Mucosa of descending colon (tissue), 3 donors: ENCODE measurements around the gene PACC1. TPM values are rescaled to one million over a fixed set of nuclear protein-coding genes. Genes with fewer than 3 reads are reported as not detected.

Experiments used
- ATAC-seq: fragments of 200-7000 bp; cut with Tn5 transposase; one replicate; pipeline ENCODE4 v1.9.1; 2020; ENCODE audit warnings: mild to moderate bottlenecking, moderate library complexity
- DNase-seq, 3 donors: peaks; one replicate each; pipeline ENCODE4 v3.0.0-alpha.2; 2020
- H3K36me3 ChIP-seq: fragments of 200-600 bp; one replicate; pipeline ENCODE4 v1.8.0; 2021; ENCODE audit warnings: low read depth, mild to moderate bottlenecking
- H3K4me1 ChIP-seq: fragments of 200-600 bp; one replicate; pipeline ENCODE4 v1.8.0; 2021; ENCODE audit warnings: low read depth, mild to moderate bottlenecking
- H3K4me3 ChIP-seq: fragments of 200-600 bp; one replicate; pipeline ENCODE4 v1.8.0; 2021; ENCODE audit warnings: mild to moderate bottlenecking
- H3K9me3 ChIP-seq: fragments of 200-600 bp; one replicate; pipeline ENCODE4 v1.8.0; 2021; ENCODE audit warnings: mild to moderate bottlenecking
- CTCF ChIP-seq: fragments of 200-600 bp; IDR thresholded peaks from one replicate; pipeline ENCODE4 v1.8.0; 2022; ENCODE audit warnings: antibody characterized with exemption, mild to moderate bottlenecking
- intact Hi-C, 2 donors: fragments of 100-400 bp; cut with DNase I in 1 of 2; cut with micrococcal nuclease in 1 of 2; formaldehyde crosslinking; loops; one replicate each; pipeline versions ENCODE4 v1.11.0 to v1.11.1; 2022; cut with DNase I, micrococcal nuclease
- total RNA-seq, 3 donors: library from RNA; stranded (reverse); fragmentation: NEBNext Ultra II Directional in 2 of 3; extraction: Animal tissue kit (Norgen Biotek cat#: 25700) in 2 of 3; gene quantifications; one replicate each; pipeline versions ENCODE4 v1.2.1 to v1.2.4, GENCODE V29; 2021 to 2023
- donor health status: DM: no; HTN: no; CAD: no; lungs with moderate emphysema.
- donor health status: DM: no; HTN: no; CAD: no.
- donor health status: DM: no; HTN: yes; CAD: no.

PACC1 gene
- total RNA-seq, 3 donors from 2014 or later, result 2.5 to 4.4 (median 3.4) TPM

DNA sequence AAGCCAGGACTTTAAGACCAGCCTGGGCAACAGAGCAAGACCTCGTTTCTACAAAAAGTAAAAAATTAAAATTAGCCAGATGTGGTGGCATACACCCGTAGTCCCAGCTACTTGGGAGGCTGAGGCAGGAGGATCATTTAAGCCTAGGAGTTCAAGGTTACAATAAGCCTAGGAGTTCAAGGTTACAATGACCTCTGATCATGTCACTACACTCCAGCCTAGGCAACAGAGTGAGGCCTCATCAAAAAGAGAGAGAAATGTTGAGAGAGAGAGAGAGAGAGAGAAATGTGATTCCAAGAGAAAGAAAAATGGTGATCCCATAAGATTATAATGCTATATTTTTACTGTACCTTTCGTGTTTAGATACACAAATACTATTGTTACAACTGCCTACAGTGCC lies 60.2 kb downstream of the PACC1 start:
- ATAC-seq (no peak), DNase-seq (no peak)
- Histone ChIP-seq H3K36me3 (peaks cover 8% of the 10 kb centered on the region), H3K9me3 (no peaks in the 10 kb centered on the region), H3K4me1 (no peaks in the 10 kb centered on the region), H3K4me3 (no peak overlapping the region)
- intact Hi-C loops, result no loop called here
- TF ChIP-seq CTCF, result no peak

DNA sequence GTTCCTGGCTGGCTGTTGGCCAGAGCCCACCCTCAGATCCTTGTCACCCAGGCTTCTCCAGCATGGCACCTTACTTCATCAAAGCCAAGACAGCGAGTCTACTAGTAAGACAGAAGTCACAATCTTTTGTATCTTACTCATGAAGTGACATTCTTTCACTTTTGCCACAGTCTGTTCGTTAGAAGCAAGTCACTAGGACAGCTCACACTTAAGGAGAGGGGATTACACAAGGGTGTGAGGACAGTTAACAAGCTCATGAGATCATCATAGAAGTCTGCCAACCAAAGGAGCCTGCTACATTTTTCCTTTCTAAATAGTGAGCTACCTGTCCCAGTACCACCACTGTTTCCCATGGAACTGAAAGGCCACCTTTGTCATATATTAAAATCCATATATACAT lies 61.5 kb downstream of the PACC1 start:
- intact Hi-C loops, result no loop called here
- H3K4me1 ChIP-seq, result no peaks in the 10 kb centered on the region
- no peak for TF ChIP-seq CTCF
- H3K36me3 ChIP-seq, result peaks cover 8% of the 10 kb centered on the region
- no peak for ATAC-seq
- H3K9me3 ChIP-seq, result no peaks in the 10 kb centered on the region
- no peak overlapping the region for H3K4me3 ChIP-seq
- no peak for DNase-seq

DNA sequence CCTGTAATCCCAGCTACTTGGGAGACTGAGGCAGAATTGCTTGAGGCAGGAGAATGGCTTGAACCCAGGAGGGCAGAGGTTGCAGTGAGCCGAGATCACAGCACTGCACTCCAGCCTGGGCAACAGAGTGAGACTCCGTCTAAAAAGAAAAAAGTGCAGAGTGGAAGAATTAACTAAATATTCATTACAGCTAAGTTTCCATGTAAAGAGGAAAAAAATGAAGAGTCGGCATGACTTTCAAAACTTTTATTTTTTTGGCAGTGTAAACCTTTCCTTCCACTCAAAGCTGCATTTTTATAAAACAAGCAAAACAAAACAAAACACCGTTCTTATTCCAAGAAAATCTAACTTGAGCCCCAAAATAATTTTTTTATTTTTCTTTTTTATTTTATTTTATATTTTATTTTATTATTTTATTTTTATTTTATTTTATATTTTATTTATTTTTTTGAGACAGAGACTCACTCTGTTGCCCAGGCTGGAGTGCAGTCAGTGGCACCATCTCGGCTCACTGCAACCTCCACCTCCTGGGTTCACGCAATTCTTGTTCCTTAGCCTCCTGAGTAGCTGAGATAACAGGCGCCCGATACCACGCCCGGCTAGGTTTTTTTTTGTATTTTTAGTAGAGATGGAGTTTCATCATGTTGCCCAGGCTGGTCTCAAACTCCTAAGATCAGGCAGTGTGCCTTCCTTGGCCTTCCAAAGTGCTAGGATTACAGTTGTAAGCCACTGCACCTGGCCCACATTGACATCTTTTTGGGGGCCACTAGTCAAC lies 62.9 kb downstream of the PACC1 start:
- no peak for TF ChIP-seq CTCF
- Histone ChIP-seq H3K36me3 (peaks cover 2% of the 10 kb centered on the region), H3K4me3 (no peak overlapping the region), H3K9me3 (no peaks in the 10 kb centered on the region), H3K4me1 (no peaks in the 10 kb centered on the region)
- ATAC-seq, result no peak
- intact Hi-C loops, result no loop called here
- no peak for DNase-seq

GRCh38 chr1:212346601-212347000 lies 68.1 kb downstream of the PACC1 start:
- no peak for TF ChIP-seq CTCF
- intact Hi-C loops, result no loop called here
- H3K4me3 ChIP-seq, result no peak overlapping the region
- no peak for ATAC-seq
- H3K9me3 ChIP-seq, result no peaks in the 10 kb centered on the region
- H3K4me1 ChIP-seq, result no peaks in the 10 kb centered on the region
- no peak for DNase-seq
- H3K36me3 ChIP-seq, result no peaks in the 10 kb centered on the region

DNA sequence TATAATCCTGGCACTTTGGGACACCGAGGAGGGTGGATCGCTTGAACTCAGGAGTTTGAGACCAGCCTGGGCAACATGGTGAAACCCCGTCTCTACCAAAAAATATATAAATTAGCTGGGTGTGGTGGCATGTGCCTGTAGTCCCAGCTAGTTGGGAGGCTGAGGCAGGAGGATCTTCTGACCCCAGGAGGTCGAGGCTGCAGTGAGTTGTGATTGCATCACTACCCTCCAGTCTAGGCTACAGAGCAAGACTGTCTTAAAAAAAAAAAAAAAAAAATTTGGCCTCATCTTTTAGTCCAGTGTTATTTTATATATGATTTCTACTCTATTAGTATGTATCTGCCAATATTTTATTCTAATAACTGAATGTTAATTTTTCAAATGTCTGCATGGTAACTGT lies 69.8 kb downstream of the PACC1 start:
- ATAC-seq, result no peak
- TF ChIP-seq CTCF, result no peak
- intact Hi-C loops, result no loop called here
- no peak overlapping the region for H3K4me3 ChIP-seq
- H3K9me3 ChIP-seq, result no peaks in the 10 kb centered on the region
- DNase-seq, result no peak
- H3K36me3 ChIP-seq, result no peaks in the 10 kb centered on the region
- no peaks in the 10 kb centered on the region for H3K4me1 ChIP-seq
